IPS DF 6.9 (cell line): Measurements from ENCODE around the gene ABR.
"Not testable (repeated sequence)": the region's sequence is repeated elsewhere in the genome, so short reads cannot be mapped to it uniquely, and the experiment has no call there.

Experiments used
- DNase-seq: peaks from one replicate; pipeline ENCODE4 v3.0.0-alpha.2; 2013; ENCODE audit warnings: low read depth, low spot score
- H3K27ac ChIP-seq: one replicate; pipeline ENCODE4 v1.5.1; 2013; ENCODE audit warnings: low read length, control low read depth
- H3K27me3 ChIP-seq: 2 replicates; pipeline ENCODE4 v1.6.1; 2013; ENCODE audit warnings: mild to moderate bottlenecking, low read length; ENCODE audit not compliant: control insufficient read depth, insufficient read depth
- H3K36me3 ChIP-seq: 2 replicates; pipeline ENCODE4 v1.6.1; 2013; ENCODE audit warnings: low read length; ENCODE audit not compliant: control insufficient read depth, insufficient read depth
- H3K4me1 ChIP-seq: 2 replicates; pipeline ENCODE4 v1.6.1; 2013; ENCODE audit warnings: low read length; ENCODE audit not compliant: control insufficient read depth, insufficient read depth
- H3K4me3 ChIP-seq: 2 replicates; pipeline ENCODE4 v1.5.1; 2013; ENCODE audit warnings: mild to moderate bottlenecking, low read length
- H3K9me3 ChIP-seq: 2 replicates; pipeline ENCODE4 v1.6.1; 2013; ENCODE audit warnings: low read length, inconsistent platforms; ENCODE audit not compliant: control insufficient read depth, insufficient read depth
- WGBS: extraction: QIAGEN DNeasy Blood & Tissue Kit; methylation state at CpG from one replicate; pipeline ENCODE4 v1.1.7; 2013; ENCODE audit warnings: mixed read lengths, missing lambda C conversion rate; ENCODE audit not compliant: insufficient read length, insufficient coverage; 5-methylcytosine and 5-hydroxymethylcytosine counted together

ABR gene

GRCh38 chr17:1069847-1070246, 109.9 kb downstream of the ABR start:
- Histone ChIP-seq H3K36me3 (0 out of 2 replicates have a peak, but pooled peaks cover 3% of the 10 kb centered on the region), H3K4me3 (no peak overlapping the region), H3K9me3 (no peaks in the 10 kb centered on the region), H3K4me1 (no peaks in the 10 kb centered on the region), H3K27ac (no peak overlapping the region), H3K27me3 (no peaks in the 10 kb centered on the region)
- no CpG with 5 or more reads among the region's 21 CpGs for WGBS
- no peak for DNase-seq

- Histone ChIP-seq H3K27ac (no peak overlapping the region), H3K4me3 (no peak overlapping the region), H3K9me3 (no peaks in the 10 kb centered on the region), H3K36me3 (0 out of 2 replicates have a peak, but pooled peaks cover 3% of the 10 kb centered on the region), H3K27me3 (no peaks in the 10 kb centered on the region), H3K4me1 (no peaks in the 10 kb centered on the region)
- no peak for DNase-seq
- WGBS, result no CpG with 5 or more reads among the region's 7 CpGs
Measured at GRCh38 chr17:1068356-1068755, 111.4 kb downstream of the ABR start.

DNA sequence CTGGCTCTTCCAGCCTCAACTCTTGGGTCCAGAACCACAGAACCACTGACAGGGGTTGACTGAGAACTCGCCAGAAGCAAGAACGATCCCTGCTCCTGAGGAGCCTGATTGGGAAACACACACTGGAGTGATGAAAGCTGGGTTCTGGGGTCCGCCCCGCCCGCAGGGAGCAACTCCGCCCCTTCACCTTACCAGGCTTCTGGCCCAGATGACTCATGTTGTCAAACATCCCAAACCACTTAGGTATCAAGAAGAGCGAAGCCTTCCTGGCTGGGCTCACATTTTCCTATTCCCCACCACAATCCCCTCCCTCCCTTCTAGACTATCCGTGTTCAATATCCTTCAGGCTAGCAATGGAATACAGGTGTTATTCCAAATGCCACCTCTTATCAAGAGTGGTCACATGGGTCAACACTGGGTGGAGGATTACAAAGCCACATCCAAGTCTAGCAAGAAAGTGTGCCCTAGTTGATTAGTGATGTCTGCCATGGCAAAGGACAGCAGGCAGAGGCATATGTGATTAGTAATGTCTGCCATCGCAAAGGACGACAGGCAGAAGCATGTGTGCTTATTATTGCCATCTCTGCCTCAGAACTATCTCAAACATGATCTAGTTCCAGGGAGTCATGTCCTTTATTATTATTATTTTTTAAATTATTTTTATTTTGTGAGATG, 112.4 kb downstream of the ABR start:
- 0 out of 2 replicates have a peak, but pooled peaks cover 3% of the 10 kb centered on the region for H3K36me3 ChIP-seq
- H3K27me3 ChIP-seq, result no peaks in the 10 kb centered on the region
- WGBS, result no CpG with 5 or more reads among the region's 10 CpGs
- no peaks in the 10 kb centered on the region for H3K4me1 ChIP-seq
- no peaks in the 10 kb centered on the region for H3K9me3 ChIP-seq
- H3K4me3 ChIP-seq, result no peak overlapping the region
- no peak for DNase-seq
- H3K27ac ChIP-seq, result no peak overlapping the region

DNA sequence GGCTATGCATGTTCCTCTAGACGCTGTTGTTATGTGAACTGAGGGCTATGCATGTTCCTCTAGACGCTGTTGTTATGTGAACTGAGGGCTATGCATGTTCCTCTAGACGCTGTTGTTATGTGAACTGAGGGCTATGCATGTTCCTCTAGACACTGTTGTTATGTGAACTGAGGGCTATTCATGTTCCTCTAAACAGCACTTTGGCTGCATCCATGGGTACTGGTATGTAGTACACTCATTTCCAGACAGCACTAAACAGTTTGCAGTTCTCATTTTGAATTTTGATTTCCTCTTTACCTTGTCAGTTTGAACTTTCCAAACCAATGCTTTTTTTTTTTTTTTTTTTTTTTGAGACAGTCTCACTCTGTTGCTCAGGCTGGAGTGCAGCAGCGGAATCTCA, 114.4 kb downstream of the ABR start:
- H3K27ac ChIP-seq, H3K4me3 ChIP-seq, DNase-seq, H3K36me3 ChIP-seq, H3K9me3 ChIP-seq, H3K27me3 ChIP-seq, H3K4me1 ChIP-seq: not testable (repeated sequence)
- no CpG with 5 or more reads among the region's 4 CpGs for WGBS

GRCh38 chr17:1060991-1061390, 118.8 kb downstream of the ABR start:
- Histone ChIP-seq H3K27me3 (no peaks in the 10 kb centered on the region), H3K4me3 (no peak overlapping the region), H3K27ac (no peak overlapping the region)

GRCh38 chr17:1059131-1059795, 120.5 kb downstream of the ABR start:
- WGBS, result no CpG with 5 or more reads among the region's 12 CpGs
- H3K9me3 ChIP-seq, result no peaks in the 10 kb centered on the region
- no peak for DNase-seq
- H3K4me3 ChIP-seq, result no peak overlapping the region
- H3K36me3 ChIP-seq, result 0 out of 2 replicates have a peak, but pooled peaks cover 4% of the 10 kb centered on the region
- no peaks in the 10 kb centered on the region for H3K27me3 ChIP-seq
- no peak overlapping the region for H3K27ac ChIP-seq
- H3K4me1 ChIP-seq, result no peaks in the 10 kb centered on the region; the same call in 1 of the 2 replicates

More at GRCh38 chr17:1060991-1061390, 118.8 kb downstream of the ABR start:
- WGBS, result no CpG with 5 or more reads among the region's 11 CpGs
- Histone ChIP-seq H3K9me3 (no peaks in the 10 kb centered on the region), H3K4me1 (no peaks in the 10 kb centered on the region; the same call in 1 of the 2 replicates), H3K36me3 (0 out of 2 replicates have a peak, but pooled peaks cover 4% of the 10 kb centered on the region)
- DNase-seq, result no peak

DNA sequence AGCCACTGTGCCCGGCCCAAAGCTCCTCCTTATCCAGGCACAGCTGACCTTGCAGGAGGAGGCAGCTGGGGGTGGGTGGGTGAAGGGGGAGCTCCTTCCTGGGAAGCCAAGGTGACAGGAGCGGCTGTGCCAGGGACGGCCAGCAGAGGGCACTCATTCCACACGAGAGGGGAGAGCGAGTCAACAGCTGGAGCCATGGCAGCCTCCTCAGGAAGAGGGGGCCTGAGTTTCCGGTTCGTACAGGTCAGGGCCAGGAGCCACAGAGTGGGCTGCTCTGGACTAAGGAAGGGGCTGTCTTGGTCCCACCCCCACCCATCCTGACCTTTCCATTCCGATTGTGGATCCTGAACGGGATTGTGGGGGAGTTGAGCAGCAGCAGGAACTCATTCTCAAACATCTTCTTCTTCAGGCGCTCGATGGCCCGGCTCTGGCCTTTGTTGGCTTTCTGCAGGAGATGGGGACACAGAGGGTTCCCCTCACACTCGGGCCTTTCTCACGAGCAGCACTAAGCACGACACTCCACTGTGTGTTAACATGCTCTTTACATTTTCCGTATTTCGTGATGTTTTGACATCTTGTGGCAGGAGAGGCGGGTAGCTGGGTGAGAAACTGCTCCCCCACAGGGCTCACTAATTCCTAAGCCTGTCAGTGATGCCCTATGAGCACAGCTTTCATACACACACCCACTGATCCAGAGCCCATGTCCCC, 121.2 kb downstream of the ABR start:
- H3K4me3 ChIP-seq, result no peak overlapping the region
- no peaks in the 10 kb centered on the region; the same call in 1 of the 2 replicates for H3K4me1 ChIP-seq
- DNase-seq, result no peak
- H3K27ac ChIP-seq, result no peak overlapping the region
- H3K9me3 ChIP-seq, result no peaks in the 10 kb centered on the region
- no peaks in the 10 kb centered on the region for H3K27me3 ChIP-seq
- 0 out of 2 replicates have a peak, but pooled peaks cover 4% of the 10 kb centered on the region for H3K36me3 ChIP-seq
- WGBS, result no CpG with 5 or more reads among the region's 18 CpGs

DNA sequence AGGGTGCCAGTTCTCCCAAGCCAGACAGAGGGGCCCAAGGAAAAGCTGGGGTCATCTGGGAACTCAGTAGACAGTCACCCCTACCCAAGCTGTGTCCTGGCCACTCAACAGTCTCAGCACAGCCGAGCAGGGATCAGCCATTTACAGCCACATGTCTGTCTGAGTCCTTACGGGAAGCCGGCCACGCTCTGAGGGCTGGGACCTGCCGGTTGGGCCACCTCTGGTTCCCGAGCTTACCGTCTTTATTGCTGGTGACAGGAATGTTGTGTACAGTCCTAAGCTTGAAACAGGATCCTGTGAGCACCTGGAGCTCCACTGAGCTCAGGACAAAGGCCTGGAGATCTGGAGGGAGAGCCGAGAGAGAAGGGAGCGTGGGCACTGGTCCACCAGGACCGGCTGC, 123.0 kb downstream of the ABR start:
- no peak overlapping the region for H3K27ac ChIP-seq
- no peaks in the 10 kb centered on the region for H3K27me3 ChIP-seq
- no CpG with 5 or more reads among the region's 10 CpGs for WGBS
- no peak overlapping the region for H3K4me3 ChIP-seq
- DNase-seq, result no peak
- no peaks in the 10 kb centered on the region for H3K9me3 ChIP-seq
- 0 out of 2 replicates have a peak, but pooled peaks cover 4% of the 10 kb centered on the region for H3K36me3 ChIP-seq
- H3K4me1 ChIP-seq, result no peaks in the 10 kb centered on the region; the same call in 1 of the 2 replicates

DNA sequence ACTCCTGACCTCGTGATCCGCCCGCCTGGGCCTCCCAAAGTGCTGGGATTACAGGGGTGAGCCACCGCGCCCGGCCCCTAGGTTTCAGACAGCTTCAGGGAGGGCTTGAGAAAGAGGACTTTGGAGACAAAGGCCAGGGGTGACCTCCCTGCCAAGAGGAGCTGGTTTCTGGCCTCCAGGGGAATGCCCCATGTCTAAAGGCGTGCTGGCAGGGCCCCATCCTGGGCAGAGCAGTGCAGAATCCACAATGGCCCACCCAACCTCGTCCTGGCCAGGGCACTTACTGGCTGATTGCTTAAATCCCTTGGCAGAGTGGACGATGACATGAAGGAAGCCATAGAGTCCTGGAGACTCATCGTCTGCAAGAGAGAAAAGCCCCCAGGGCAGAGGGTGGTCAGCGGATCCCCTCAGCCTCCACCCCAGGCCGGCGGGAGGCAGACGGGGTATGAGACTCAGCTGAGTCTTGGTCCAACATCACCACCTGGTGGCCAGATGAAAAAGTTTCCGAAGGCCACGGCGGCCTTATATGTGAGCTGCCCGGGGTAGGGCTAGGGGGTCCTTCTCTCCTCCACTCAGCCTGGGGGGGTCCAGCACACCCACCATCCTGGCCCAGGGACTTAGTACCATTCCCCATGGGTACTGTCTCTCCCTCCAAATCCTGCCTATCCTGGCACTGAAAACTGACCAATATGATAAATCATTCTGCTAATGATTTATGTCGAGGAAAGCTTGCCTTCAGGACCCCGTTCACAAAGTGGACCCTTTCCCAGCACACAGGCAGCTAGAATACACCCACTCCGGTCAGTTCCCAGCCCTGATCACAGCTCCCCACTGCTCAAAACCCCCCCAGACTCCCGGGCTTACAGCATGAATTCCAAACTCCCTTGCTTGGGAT, 123.8 kb downstream of the ABR start:
- DNase-seq, result no peak
- no CpG with 5 or more reads among the region's 22 CpGs for WGBS
- H3K27ac ChIP-seq, result no peak overlapping the region
- H3K27me3 ChIP-seq, result no peaks in the 10 kb centered on the region
- no peaks in the 10 kb centered on the region; the same call in 1 of the 2 replicates for H3K4me1 ChIP-seq
- H3K36me3 ChIP-seq, result 0 out of 2 replicates have a peak, but pooled peaks cover under 1% of the 10 kb centered on the region
- H3K9me3 ChIP-seq, result no peaks in the 10 kb centered on the region
- no peak overlapping the region for H3K4me3 ChIP-seq
